Stimulated activated CD4-positive, alpha-beta T cell treated with anti-CD3 and anti-CD28 coated beads, Interleukin-1b, Interleukin-23, amount 100 ng/mL, for 1 hour (primary cell): ENCODE measurements around the gene KHNYN.
"Not testable (repeated sequence)": the region's sequence is repeated elsewhere in the genome, so short reads cannot be mapped to it uniquely, and the experiment has no call there.

Experiments
- DNase-seq, 2 donors: peaks; one replicate each; pipeline ENCODE4 v3.0.0-alpha.2; 2020; ENCODE audit warnings: low read depth in 2 of 2

Gene KHNYN

GRCh38 chr14:24437736-24438067, 7.9 kb downstream of the KHNYN start:
- no peak for DNase-seq

GRCh38 chr14:24438223-24439097, 8.7 kb downstream of the KHNYN start:
- DNase-seq: no peak

GRCh38 chr14:24439257-24439656, 9.5 kb downstream of the KHNYN start:
- DNase-seq: no peak

- DNase-seq: no peak
Measured at GRCh38 chr14:24439830-24440605, 10.3 kb downstream of the KHNYN start.

GRCh38 chr14:24440606-24441399, 11.0 kb downstream of the KHNYN start:
- DNase-seq: no peak

GRCh38 chr14:24441485-24441884, 11.7 kb downstream of the KHNYN start:
- no peak for DNase-seq

GRCh38 chr14:24441904-24442239, 12.1 kb downstream of the KHNYN start:
- DNase-seq: no peak

- peak; percentile 80 to 93 for DNase-seq
Measured at GRCh38 chr14:24442240-24443052, 12.7 kb downstream of the KHNYN start, which contains the start of gene SDR39U1. Gene SDR39U1, minus strand, starts transcription at chr14:24442776. Its CDS starts 7 bp downstream, at chr14:24442769.

- DNase-seq: no peak
Measured at GRCh38 chr14:24443053-24443665, 13.4 kb downstream of the KHNYN start.

- not testable (repeated sequence) for DNase-seq
Measured at GRCh38 chr14:24450828-24451227, 21.1 kb downstream of the KHNYN start.

- no peak for DNase-seq
Measured at GRCh38 chr14:24456980-24457379, 27.2 kb downstream of the KHNYN start.

- no peak for DNase-seq
Measured at GRCh38 chr14:24458736-24459135, 29.0 kb downstream of the KHNYN start.

- no peak for DNase-seq
Measured at GRCh38 chr14:24459331-24459730, 29.6 kb downstream of the KHNYN start.

GRCh38 chr14:24461336-24461735, 31.6 kb downstream of the KHNYN start:
- DNase-seq: no peak

- no peak for DNase-seq
Measured at GRCh38 chr14:24463017-24463883, 33.5 kb downstream of the KHNYN start.

- DNase-seq: no peak
Measured at GRCh38 chr14:24463884-24464785, 34.4 kb downstream of the KHNYN start.

GRCh38 chr14:24465368-24465767, 35.6 kb downstream of the KHNYN start:
- DNase-seq: no peak

- no peak for DNase-seq
Measured at GRCh38 chr14:24465805-24466204, 36.1 kb downstream of the KHNYN start.

- not testable (repeated sequence) for DNase-seq
Measured at GRCh38 chr14:24470450-24470849, 40.7 kb downstream of the KHNYN start.
